ENCODE data around the gene RPS15A.

The RPS15A gene

DNA sequence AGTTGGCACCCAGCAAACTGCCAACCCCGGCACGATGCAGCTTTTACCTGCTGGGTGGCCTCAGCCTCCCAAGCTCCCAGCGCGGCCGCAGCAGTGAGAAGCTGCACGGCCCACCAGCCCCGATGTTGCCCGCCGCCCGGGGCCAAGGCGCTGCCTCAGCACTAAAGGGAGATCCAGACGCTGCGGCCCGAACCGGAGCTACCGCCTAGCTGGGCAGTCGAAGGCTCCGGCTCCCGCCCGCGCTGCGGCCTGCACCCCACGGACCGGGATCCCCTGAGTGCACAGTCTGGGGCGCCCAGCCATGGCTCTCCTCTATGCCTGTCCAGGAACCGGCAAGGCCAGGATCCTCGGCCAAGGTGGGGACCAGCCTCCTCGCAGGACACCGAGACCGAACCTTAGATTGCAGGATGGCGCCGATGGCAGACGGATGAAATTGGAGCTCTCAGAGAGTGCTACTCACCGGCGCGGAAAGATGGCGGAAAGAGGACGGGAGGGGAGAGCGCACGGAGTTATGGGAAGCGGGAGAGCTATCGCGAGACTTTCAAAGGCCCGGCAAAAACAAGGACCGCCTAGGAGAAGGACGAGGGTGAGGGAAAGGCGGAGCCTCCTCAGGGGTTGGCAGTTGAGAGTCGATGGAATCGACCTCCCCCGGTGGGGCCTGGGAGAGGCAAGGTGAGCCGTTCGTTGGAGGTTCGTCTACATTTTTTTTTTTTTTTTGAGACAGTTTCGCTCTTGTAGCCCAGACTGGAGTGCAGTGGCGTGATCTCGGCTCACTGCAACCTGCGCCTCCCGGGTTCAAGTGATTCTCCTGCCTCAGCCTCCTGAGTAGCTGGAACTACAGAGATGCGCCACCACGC lies at the start of gene RPS15A:
TSS of gene RPS15A (minus strand) at position 485 of the 857 bp plus-strand sequence. CDS start 1,221 bp downstream, outside the sequence.
- DNase-seq: peak; percentile 92

DNA sequence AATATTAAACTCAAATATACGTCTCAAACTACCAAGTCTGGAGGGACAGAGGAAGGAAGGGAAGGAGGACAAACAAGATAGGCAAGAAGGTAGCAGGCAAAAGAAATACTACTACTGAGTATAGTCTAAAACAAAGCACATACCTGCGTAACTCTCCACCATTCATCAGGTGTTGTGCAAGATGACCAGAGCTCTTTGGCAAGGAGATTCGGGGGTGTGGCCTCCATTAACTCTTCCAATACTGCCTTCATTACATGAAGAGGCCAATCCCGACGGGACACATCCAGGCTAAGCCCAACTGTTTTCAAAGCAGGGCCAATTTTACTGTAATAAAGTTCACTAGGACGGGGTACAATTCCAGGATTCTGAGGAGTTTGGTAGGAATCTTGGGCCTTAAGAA lies 49.4 kb upstream of the RPS15A start:
- no peak for DNase-seq

DNA sequence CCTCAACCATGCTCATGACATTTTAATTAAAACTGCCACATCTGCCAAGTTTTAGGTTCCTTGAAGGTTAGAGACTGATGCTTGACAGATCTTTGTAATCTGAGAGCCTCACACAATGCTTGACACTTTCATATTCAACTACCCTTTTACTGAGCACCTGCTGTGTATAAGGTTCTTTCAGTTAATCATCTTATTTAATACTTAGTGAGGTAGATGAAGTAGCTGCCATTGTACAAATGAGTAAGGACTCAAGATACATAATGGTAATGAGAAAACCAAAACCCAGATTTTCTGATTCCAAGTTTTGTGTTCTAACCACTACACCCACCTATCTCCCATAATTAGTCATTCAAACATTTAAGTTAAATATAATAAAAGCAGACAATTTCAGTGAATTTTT lies 46.6 kb upstream of the RPS15A start:
- no peak for DNase-seq

DNA sequence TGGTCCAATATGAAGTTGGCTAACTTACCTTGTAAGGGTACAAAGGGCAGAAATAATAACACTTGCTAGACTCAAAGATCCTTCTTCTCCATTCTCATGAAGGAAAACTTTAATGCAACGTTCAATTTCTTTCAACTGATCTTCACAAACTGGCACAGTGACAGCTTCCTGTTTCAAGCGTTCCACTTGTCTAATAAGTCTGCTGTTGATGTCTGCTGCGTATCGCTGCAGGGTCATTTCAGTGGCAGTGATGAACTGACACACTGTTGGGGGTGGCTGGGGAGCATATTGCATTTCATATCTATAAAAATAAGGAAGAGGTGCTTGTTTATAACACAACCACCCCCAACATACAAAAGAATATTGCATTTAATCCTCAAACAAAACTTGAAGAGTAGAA lies 44.7 kb upstream of the RPS15A start:
- no peak for DNase-seq

- DNase-seq: no peak
Measured at GRCh38 chr16:18833707-18834505, 43.8 kb upstream of the RPS15A start.

DNA sequence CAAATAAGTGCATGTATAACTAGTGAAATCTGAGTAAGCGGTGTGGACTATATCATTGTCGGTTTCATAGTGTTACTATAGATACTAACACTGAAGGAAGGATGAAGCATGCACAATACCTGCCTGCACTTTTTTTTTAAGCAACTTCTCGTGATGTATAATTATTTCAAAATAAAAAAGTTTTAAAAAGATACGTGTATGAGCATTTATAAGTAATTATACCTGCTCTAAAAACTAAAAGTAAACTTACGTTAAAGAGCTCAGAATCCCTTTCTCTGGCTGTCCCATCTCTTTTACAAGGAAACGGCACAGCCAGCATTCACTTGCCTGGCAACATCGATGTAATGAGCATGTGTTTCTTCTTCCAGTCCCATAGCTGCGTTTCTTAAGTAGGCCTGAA lies 42.5 kb upstream of the RPS15A start:
- no peak for DNase-seq

- no peak for DNase-seq
Measured at GRCh38 chr16:18832006-18832405, 41.9 kb upstream of the RPS15A start.

DNA sequence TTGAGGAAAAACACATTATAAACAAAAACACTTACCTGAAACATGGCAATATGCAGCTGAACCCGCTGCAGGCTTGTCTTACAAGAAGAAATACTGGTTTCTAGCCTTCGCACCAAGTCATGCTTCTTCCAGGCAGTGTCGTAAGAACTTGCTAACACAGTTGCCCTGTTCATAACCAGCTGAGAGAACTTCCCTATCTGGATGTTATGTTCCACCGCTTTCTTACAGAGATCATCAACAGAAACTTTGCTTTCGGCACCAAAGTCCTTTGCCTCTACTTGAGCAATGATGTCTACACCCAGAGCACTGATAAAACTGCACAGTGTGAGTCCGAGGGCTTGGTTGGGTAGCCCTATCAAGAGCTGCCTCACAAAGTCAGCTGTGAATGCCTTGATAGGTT lies 39.1 kb upstream of the RPS15A start:
- no peak for DNase-seq

DNA sequence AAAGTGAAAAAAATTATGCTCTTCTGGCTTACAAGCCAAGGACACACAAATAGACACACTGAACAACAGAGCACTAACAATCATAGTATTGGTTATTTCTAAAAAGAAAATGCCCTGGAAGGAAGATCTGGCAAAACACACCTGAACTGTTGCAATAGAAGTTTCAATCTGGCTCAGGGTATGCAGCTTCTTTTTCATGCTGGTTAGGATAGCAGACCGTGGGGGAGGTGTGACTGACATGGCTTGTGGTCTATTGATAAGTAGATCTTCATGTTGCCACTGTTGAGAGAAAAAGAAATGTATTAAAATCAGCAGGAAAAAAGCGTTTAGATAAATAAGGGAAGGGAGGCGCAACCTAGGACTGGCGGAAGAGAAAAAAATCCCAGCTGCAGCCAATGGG lies 37.8 kb upstream of the RPS15A start:
- DNase-seq: no peak

GRCh38 chr16:18816286-18816685 lies 26.2 kb upstream of the RPS15A start:
- DNase-seq: no peak

GRCh38 chr16:18811925-18812324 lies 21.8 kb upstream of the RPS15A start:
- no peak for DNase-seq

- DNase-seq: no peak
Measured at GRCh38 chr16:18809165-18809564, 19.0 kb upstream of the RPS15A start.

DNA sequence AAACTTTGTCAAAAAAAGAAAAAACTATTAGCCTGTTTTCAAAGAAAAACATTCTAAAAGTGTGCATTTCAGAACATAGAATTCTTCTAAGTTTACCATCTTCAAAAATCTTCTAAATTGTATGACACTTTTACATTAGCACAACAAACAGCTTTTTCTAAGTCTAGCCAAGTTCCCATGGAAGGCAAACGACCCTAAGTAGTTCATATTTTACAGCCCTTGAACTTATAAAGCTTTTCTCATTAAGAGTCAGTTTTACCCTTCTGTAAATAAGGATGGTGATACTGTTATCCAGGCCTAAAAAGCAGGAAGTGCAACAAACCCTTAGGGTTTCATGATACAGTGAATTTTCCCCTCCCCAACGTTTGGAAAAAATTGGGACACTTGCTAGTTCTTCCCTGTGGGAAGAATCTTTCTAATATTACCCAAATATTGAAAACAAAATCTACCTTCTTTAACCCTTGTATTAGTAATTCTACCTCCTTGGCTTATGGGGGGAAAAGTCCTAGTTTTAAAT lies 15.2 kb upstream of the RPS15A start:
- no peak for DNase-seq

DNA sequence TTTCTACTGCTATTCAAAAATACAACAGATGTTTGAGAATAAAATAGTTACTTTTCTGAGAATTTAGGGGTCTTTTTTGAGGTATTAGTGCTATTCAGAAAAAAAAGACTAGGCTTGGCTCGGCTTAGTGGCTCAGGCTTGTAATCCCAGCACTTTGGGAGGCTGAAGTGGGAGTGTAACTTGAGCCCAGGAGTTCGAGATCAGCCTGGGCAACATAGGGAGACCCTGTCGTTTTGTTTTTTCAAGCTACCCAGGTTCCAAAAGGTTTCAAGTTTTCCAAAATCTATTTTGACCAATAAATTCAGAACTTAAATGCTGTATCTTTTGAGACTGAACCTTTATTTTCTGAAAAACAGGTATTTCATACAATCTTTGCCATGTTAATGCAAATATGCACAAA lies 14.4 kb upstream of the RPS15A start:
- no peak for DNase-seq

DNA sequence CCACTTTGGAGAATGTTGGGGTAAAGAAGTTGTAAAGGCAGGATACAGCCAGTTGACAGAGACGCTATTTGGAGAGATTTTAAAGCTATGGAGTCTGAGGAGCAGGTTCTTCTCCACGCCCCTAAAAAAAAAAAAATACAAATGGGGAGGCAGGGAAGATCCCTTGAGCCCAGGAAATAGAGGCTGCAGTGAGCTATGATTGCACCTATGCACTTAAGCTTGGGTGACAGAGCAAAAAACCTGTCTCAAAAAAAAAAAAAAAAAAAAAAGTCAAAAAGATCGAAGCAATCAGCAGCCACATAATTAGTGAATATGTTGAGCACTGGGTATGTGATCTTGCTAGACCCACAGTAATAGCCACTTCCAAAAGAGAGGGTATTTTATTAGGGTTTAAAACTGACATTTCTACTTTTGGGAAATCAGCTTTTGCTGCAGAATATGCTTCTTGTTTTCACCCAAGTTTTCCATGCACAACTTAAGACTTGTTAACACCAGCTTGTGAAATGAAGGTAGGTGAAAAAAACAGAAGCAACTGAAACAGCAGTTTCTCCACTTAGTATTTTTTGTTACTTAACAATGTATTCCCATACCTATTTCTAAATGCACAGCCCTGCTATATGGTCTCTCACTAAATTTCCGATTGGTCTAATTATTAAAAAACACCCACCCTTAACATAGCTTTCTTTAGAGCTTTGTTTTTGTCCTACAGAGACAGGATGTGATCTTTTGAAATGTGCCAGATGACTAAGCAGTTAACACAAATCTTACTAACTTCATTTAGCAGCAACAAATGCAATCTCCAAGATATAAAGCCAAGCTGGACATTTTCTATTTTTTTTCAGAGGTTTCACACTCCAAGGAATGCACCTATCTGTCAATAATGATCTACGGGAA lies 13.7 kb upstream of the RPS15A start:
- no peak for DNase-seq

DNA sequence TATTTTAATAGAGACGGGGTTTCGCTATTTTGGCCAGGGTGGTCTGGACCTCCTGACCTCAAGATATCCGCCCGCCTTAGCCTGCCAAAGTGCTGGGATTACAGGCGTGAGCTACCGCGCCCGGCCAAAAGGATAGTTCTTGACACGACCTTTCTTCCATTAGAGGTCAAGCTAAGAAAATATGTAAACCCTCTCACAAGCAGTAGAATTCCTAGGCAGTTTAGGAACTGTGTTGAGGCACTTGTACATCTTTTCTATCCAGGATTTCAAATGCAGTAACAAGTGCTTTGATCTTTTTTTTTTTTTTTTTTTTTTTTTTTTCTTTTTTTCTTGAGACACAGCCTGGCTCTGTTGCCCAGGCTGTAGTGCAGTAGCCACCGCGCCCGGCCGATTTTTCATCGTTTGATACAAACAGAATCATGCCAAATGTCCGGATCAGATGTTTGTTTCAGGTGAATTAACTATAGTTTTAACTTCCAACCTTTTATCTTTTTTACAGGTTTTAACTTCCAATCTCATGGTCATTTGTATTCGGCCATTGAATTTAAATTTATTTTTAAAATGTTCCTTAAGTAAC lies 12.7 kb upstream of the RPS15A start:
- no peak for DNase-seq

GRCh38 chr16:18801145-18801972 lies 11.2 kb upstream of the RPS15A start, which contains the start of gene ARL6IP1:
ARL6IP1 (minus strand) TSS chr16:18801549; CDS start chr16:18801466, 83 bp downstream.
- peak; percentile 90 for DNase-seq

DNA sequence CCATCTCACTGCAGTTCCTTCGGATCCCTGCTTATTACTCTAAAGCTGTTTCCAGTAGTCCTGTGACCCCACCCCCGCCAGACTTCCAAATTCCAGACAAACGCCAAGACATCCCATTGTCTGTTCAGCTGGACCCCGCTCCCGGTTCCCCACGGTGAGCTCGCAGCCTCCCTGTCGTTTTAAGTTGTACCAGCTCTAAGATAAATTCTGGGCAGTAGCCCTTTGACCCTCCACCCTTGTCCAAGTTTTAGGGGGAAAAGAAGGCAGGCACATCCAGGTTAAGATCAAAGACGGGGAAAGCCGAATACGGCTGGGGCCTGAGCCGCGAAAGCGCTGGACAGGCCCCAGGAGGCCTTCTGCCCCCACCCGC lies 10.6 kb upstream of the RPS15A start:
- DNase-seq: no peak

DNA sequence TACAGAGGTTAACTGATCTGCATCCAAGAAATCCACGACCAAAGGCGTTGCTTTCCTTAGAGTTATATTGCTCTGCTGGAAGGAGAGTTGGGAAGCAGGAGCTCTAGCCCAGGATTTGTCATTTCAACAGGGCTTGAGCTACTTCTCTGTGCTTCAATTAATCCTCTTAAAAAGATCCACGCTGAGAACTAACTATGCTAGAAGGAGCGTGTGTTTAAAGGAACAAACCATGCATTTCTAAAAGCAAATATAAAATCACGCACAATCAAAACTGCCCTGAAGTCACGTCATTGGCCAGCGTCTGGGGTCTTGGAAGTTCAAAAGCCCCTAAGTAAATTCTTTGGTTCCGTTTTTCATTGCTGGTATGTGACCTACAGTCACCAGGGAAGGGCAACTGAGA lies 10.2 kb upstream of the RPS15A start:
- DNase-seq: no peak

GRCh38 chr16:18799500-18799899 lies 9.4 kb upstream of the RPS15A start:
- no peak for DNase-seq

- DNase-seq: no peak
Measured at GRCh38 chr16:18797746-18798145, 7.6 kb upstream of the RPS15A start.

DNA sequence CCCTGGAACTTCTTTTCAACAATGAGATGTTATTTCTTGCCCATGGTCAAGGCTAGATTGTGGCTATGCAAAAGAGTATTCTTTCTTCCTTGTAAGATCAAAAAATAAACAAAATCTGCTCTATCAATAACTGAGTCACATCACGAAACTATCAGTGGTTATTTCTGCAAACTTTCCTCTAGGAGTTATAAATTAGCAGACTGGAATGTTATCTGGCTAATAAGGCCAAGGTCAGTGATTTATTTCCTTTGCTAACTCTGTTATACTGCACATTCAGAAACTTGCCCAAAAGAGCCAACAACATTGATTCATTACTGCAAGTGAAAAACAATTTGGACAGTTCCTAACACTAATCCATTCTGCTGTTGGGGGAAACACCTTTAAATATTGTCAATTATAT lies 6.2 kb upstream of the RPS15A start:
- DNase-seq: no peak

All from NK-92 treated with Interleukin-12 subunit alpha and Interleukin-12 subunit beta, amount 100 ng/mL, for 24 hours (cell line).